ENCODE measurements around the gene NT5C1A.

The NT5C1A gene

GRCh38 chr1:39625462-39626273, 46.2 kb downstream of the NT5C1A start:
- peak overlapping the region; percentile 78 to 84 for H3K18ac ChIP-seq (ENCODE audit: low read depth in 1 of 2, low read length in 2 of 2)
- peaks cover 2% of the 10 kb centered on the region for H3K4me1 ChIP-seq (ENCODE audit: control insufficient read depth, insufficient read depth, low read depth, low read length)
- no peak overlapping the region for H4K8ac ChIP-seq (ENCODE audit: low read length)
- H3K4ac ChIP-seq (ENCODE audit: low read depth in 1 of 2, low read length in 2 of 2): peak overlapping the region; percentile 46 to 55
- peak overlapping the region; percentile 20 for H4K91ac ChIP-seq (ENCODE audit: low read length)
- 37% methylated on average over 11 of the region's 11 CpGs for WGBS
- no peaks in the 10 kb centered on the region for H3K9me3 ChIP-seq (ENCODE audit: control insufficient read depth, low read length)
- H2AK5ac ChIP-seq (ENCODE audit: low read length, severe bottlenecking): no peak overlapping the region
- no peaks in the 10 kb centered on the region for H3K79me1 ChIP-seq (replicated peaks; ENCODE audit: low read length, poor library complexity, severe bottlenecking)
- peak overlapping the region in 1 of 2 experiments; percentile 77 for H2BK12ac ChIP-seq (ENCODE audit: low read length in 2 of 2)
- no peak overlapping the region for H2BK5ac ChIP-seq (ENCODE audit: low read depth, low read length, poor library complexity, severe bottlenecking)
- peaks cover 66 to 79% of the 10 kb centered on the region in 2 experiments for H3K27me3 ChIP-seq (ENCODE audit: control insufficient read depth in 1 of 2, insufficient read depth in 1 of 2, low read length in 2 of 2)
- H3K4me3 ChIP-seq (ENCODE audit: insufficient read depth in 1 of 2, low read depth in 1 of 2, low read length in 2 of 2): no peak overlapping the region
- H2BK120ac ChIP-seq (ENCODE audit: low read depth, low read length): no peak overlapping the region
- no peak overlapping the region for H3K23ac ChIP-seq (ENCODE audit: low read length in 2 of 2)
- peak overlapping the region; percentile 16 for H2BK15ac ChIP-seq (ENCODE audit: low read depth, poor library complexity, severe bottlenecking)
- DNase-seq: peak; percentile 95
- no peak overlapping the region for H3K14ac ChIP-seq (ENCODE audit: low read length in 2 of 2)
- H3K36me3 ChIP-seq (ENCODE audit: control insufficient read depth in 1 of 2, insufficient read depth in 2 of 2, low read depth in 1 of 2, low read length in 2 of 2): peaks cover 0 to 3% of the 10 kb centered on the region in 2 experiments
- no peak overlapping the region for H3K4me2 ChIP-seq (ENCODE audit: low read length, poor library complexity, severe bottlenecking)
- no peak overlapping the region for H3K9ac ChIP-seq (ENCODE audit: low read length)
- no peak overlapping the region for H2AFZ ChIP-seq (ENCODE audit: low read depth, low read length)
- H3K27ac ChIP-seq (ENCODE audit: low read length, poor library complexity, severe bottlenecking): no peak overlapping the region

GRCh38 chr1:39625009-39625408, 46.9 kb downstream of the NT5C1A start:
- Histone ChIP-seq H2BK5ac (ENCODE audit: low read depth, low read length, poor library complexity, severe bottlenecking) (no peak overlapping the region), H3K4ac (ENCODE audit: low read depth in 1 of 2, low read length in 2 of 2) (peak overlapping the region in 1 of 2 experiments; percentile 12), H3K27me3 (ENCODE audit: control insufficient read depth in 1 of 2, insufficient read depth in 1 of 2, low read length in 2 of 2) (peaks cover 60 to 75% of the 10 kb centered on the region in 2 experiments), H3K18ac (ENCODE audit: low read depth in 1 of 2, low read length in 2 of 2) (peak overlapping the region in 1 of 2 experiments; percentile 42), H3K4me3 (ENCODE audit: insufficient read depth in 1 of 2, low read depth in 1 of 2, low read length in 2 of 2) (no peak overlapping the region), H4K8ac (ENCODE audit: low read length) (no peak overlapping the region), H2BK15ac (ENCODE audit: low read depth, poor library complexity, severe bottlenecking) (no peak overlapping the region), H3K36me3 (ENCODE audit: control insufficient read depth in 1 of 2, insufficient read depth in 2 of 2, low read depth in 1 of 2, low read length in 2 of 2) (peaks cover 0 to 3% of the 10 kb centered on the region in 2 experiments), H3K23ac (ENCODE audit: low read length in 2 of 2) (no peak overlapping the region), H3K27ac (ENCODE audit: low read length, poor library complexity, severe bottlenecking) (no peak overlapping the region), H2BK120ac (ENCODE audit: low read depth, low read length) (no peak overlapping the region), H3K4me2 (ENCODE audit: low read length, poor library complexity, severe bottlenecking) (no peak overlapping the region), H2BK12ac (ENCODE audit: low read length in 2 of 2) (peak overlapping the region in 1 of 2 experiments; percentile 66), H4K91ac (ENCODE audit: low read length) (no peak overlapping the region), H3K79me1 (replicated peaks; ENCODE audit: low read length, poor library complexity, severe bottlenecking) (no peaks in the 10 kb centered on the region), H3K14ac (ENCODE audit: low read length in 2 of 2) (no peak overlapping the region), H3K9ac (ENCODE audit: low read length) (no peak overlapping the region), H2AFZ (ENCODE audit: low read depth, low read length) (no peak overlapping the region), H3K9me3 (ENCODE audit: control insufficient read depth, low read length) (no peaks in the 10 kb centered on the region), H2AK5ac (ENCODE audit: low read length, severe bottlenecking) (no peak overlapping the region), H3K4me1 (ENCODE audit: control insufficient read depth, insufficient read depth, low read depth, low read length) (peaks cover 2% of the 10 kb centered on the region)
- 65% methylated on average over 8 of the region's 8 CpGs for WGBS
- no peak for DNase-seq

- Histone ChIP-seq H4K8ac (ENCODE audit: low read length) (no peak overlapping the region), H2BK15ac (ENCODE audit: low read depth, poor library complexity, severe bottlenecking) (no peak overlapping the region), H2BK120ac (ENCODE audit: low read depth, low read length) (no peak overlapping the region), H3K4ac (ENCODE audit: low read depth in 1 of 2, low read length in 2 of 2) (no peak overlapping the region), H3K79me1 (replicated peaks; ENCODE audit: low read length, poor library complexity, severe bottlenecking) (no peaks in the 10 kb centered on the region), H4K91ac (ENCODE audit: low read length) (no peak overlapping the region), H3K23ac (ENCODE audit: low read length in 2 of 2) (peak overlapping the region in 1 of 2 experiments; percentile 34), H2BK5ac (ENCODE audit: low read depth, low read length, poor library complexity, severe bottlenecking) (no peak overlapping the region), H2AFZ (ENCODE audit: low read depth, low read length) (no peak overlapping the region), H3K27me3 (ENCODE audit: control insufficient read depth in 1 of 2, insufficient read depth in 1 of 2, low read length in 2 of 2) (peaks cover 64 to 68% of the 10 kb centered on the region in 2 experiments), H3K4me3 (ENCODE audit: insufficient read depth in 1 of 2, low read depth in 1 of 2, low read length in 2 of 2) (peak overlapping the region in 1 of 2 experiments; percentile 3), H2AK5ac (ENCODE audit: low read length, severe bottlenecking) (no peak overlapping the region), H2BK12ac (ENCODE audit: low read length in 2 of 2) (peak overlapping the region in 1 of 2 experiments; percentile 15), H3K9me3 (ENCODE audit: control insufficient read depth, low read length) (no peaks in the 10 kb centered on the region), H3K27ac (ENCODE audit: low read length, poor library complexity, severe bottlenecking) (no peak overlapping the region), H3K4me1 (ENCODE audit: control insufficient read depth, insufficient read depth, low read depth, low read length) (peaks cover 2% of the 10 kb centered on the region), H3K14ac (ENCODE audit: low read length in 2 of 2) (peak overlapping the region in 1 of 2 experiments; percentile 11), H3K36me3 (ENCODE audit: control insufficient read depth in 1 of 2, insufficient read depth in 2 of 2, low read depth in 1 of 2, low read length in 2 of 2) (peaks cover 0 to 3% of the 10 kb centered on the region in 2 experiments), H3K4me2 (ENCODE audit: low read length, poor library complexity, severe bottlenecking) (no peak overlapping the region), H3K9ac (ENCODE audit: low read length) (no peak overlapping the region), H3K18ac (ENCODE audit: low read depth in 1 of 2, low read length in 2 of 2) (no peak overlapping the region)
- DNase-seq: no peak
- 94% methylated on average over 6 of the region's 6 CpGs for WGBS
These were observed 48.9 kb downstream of the NT5C1A start for GRCh38 chr1:39623053-39623452.

- Histone ChIP-seq H3K14ac (ENCODE audit: low read length in 2 of 2) (no peak overlapping the region), H3K4me2 (ENCODE audit: low read length, poor library complexity, severe bottlenecking) (no peak overlapping the region), H4K91ac (ENCODE audit: low read length) (no peak overlapping the region), H3K9me3 (ENCODE audit: control insufficient read depth, low read length) (no peaks in the 10 kb centered on the region), H3K36me3 (ENCODE audit: control insufficient read depth in 1 of 2, insufficient read depth in 2 of 2, low read depth in 1 of 2, low read length in 2 of 2) (peaks cover 0 to 3% of the 10 kb centered on the region in 2 experiments), H2BK15ac (ENCODE audit: low read depth, poor library complexity, severe bottlenecking) (no peak overlapping the region), H3K27ac (ENCODE audit: low read length, poor library complexity, severe bottlenecking) (no peak overlapping the region), H3K4me3 (ENCODE audit: insufficient read depth in 1 of 2, low read depth in 1 of 2, low read length in 2 of 2) (no peak overlapping the region), H2BK5ac (ENCODE audit: low read depth, low read length, poor library complexity, severe bottlenecking) (no peak overlapping the region), H3K23ac (ENCODE audit: low read length in 2 of 2) (no peak overlapping the region), H2AFZ (ENCODE audit: low read depth, low read length) (no peak overlapping the region), H3K27me3 (ENCODE audit: control insufficient read depth in 1 of 2, insufficient read depth in 1 of 2, low read length in 2 of 2) (peaks cover 62 to 64% of the 10 kb centered on the region in 2 experiments), H3K9ac (ENCODE audit: low read length) (no peak overlapping the region), H2BK120ac (ENCODE audit: low read depth, low read length) (no peak overlapping the region), H3K79me1 (replicated peaks; ENCODE audit: low read length, poor library complexity, severe bottlenecking) (no peaks in the 10 kb centered on the region), H4K8ac (ENCODE audit: low read length) (no peak overlapping the region), H2AK5ac (ENCODE audit: low read length, severe bottlenecking) (no peak overlapping the region), H3K18ac (ENCODE audit: low read depth in 1 of 2, low read length in 2 of 2) (no peak overlapping the region), H3K4ac (ENCODE audit: low read depth in 1 of 2, low read length in 2 of 2) (no peak overlapping the region), H3K4me1 (ENCODE audit: control insufficient read depth, insufficient read depth, low read depth, low read length) (peaks cover 2% of the 10 kb centered on the region), H2BK12ac (ENCODE audit: low read length in 2 of 2) (no peak overlapping the region)
- DNase-seq: no peak
- 92% methylated on average over 3 of the region's 3 CpGs for WGBS
These were observed 49.5 kb downstream of the NT5C1A start for GRCh38 chr1:39622427-39622826.
